Immature natural killer cell (primary cell): ENCODE data around the gene GPR132. TPM values are rescaled to one million over a fixed set of nuclear protein-coding genes. Genes with fewer than 3 reads are reported as not detected.
"Not testable (repeated sequence)": the region's sequence is repeated elsewhere in the genome, so short reads cannot be mapped to it uniquely, and the experiment has no call there.

ENCODE experiments used
- DNase-seq, 3 donors: peaks; one replicate each; pipeline ENCODE4 v3.0.0; 2022; ENCODE audit warnings: mixed read lengths in 1 of 3
- H3K27ac Mint-ChIP-seq, 6 donors: one replicate each; pipeline ENCODE4 v1.8.0; 2020; ENCODE audit warnings: mixed read lengths in 6 of 6, mild to moderate bottlenecking in 5 of 6, inconsistent platforms in 4 of 6, moderate library complexity in 3 of 6
- H3K27me3 Mint-ChIP-seq, 3 donors: one replicate each; pipeline ENCODE4 v1.8.0; 2020 to 2021; ENCODE audit warnings: low read depth in 3 of 3, mild to moderate bottlenecking in 3 of 3, mixed read lengths in 3 of 3, moderate library complexity in 3 of 3, inconsistent platforms in 1 of 3
- H3K36me3 Mint-ChIP-seq, 3 donors: one replicate each; pipeline ENCODE4 v1.8.0; 2020; ENCODE audit warnings: mixed read lengths in 3 of 3, inconsistent platforms in 2 of 3, mild to moderate bottlenecking in 2 of 3
- H3K4me1 Mint-ChIP-seq, 2 donors: one replicate each; pipeline ENCODE4 v1.8.0; 2020; ENCODE audit warnings: inconsistent platforms in 2 of 2, mild to moderate bottlenecking in 2 of 2, mixed read lengths in 2 of 2, moderate library complexity in 1 of 2
- H3K4me3 Mint-ChIP-seq, 5 donors: one replicate each; pipeline ENCODE4 v1.8.0; 2020; ENCODE audit warnings: mild to moderate bottlenecking in 5 of 5, mixed read lengths in 5 of 5, inconsistent platforms in 3 of 5, moderate library complexity in 3 of 5
- H3K9me3 Mint-ChIP-seq, 6 donors: one replicate each; pipeline ENCODE4 v1.8.0; 2020; ENCODE audit warnings: mild to moderate bottlenecking in 6 of 6, mixed read lengths in 6 of 6, inconsistent platforms in 4 of 6, moderate library complexity in 3 of 6
- polyA plus RNA-seq, 3 donors: library from polyadenylated mRNA; unstranded; fragments of 300-500 nt; fragmentation: Illumina TruSeq; gene quantifications; one replicate each; pipeline ENCODE4 v1.2.3, GENCODE V29; 2021

The GPR132 gene
- polyA plus RNA-seq, 3 donors from 2014 or later, result 5.8 to 25.6 (median 8.4) TPM

- Mint-ChIP-seq H3K27me3 (peaks cover 4 to 16% (median 11%) of the 10 kb centered on the region in 3 donors), H3K4me1 (peaks cover 35 to 47% of the 10 kb centered on the region in 2 donors), H3K4me3 (no peak overlapping the region), H3K9me3 (no peaks in the 10 kb centered on the region), H3K27ac (peak overlapping the region in 4 of 6 donors; percentile 84 to 99 (median 98)), H3K36me3 (no peaks in the 10 kb centered on the region)
- DNase-seq, result no peak
Measured at GRCh38 chr14:105067969-105068301, 2.7 kb upstream of the GPR132 start.

- Mint-ChIP-seq H3K9me3 (no peaks in the 10 kb centered on the region), H3K4me1 (peaks cover 40 to 53% of the 10 kb centered on the region in 2 donors), H3K27me3 (peaks cover 4 to 16% (median 11%) of the 10 kb centered on the region in 3 donors), H3K36me3 (no peaks in the 10 kb centered on the region), H3K4me3 (no peak overlapping the region), H3K27ac (peak overlapping the region; percentile 67 to 99 (median 98))
- peak in 1 of 3 donors; percentile 26 for DNase-seq
Measured at GRCh38 chr14:105067140-105067968, 2.1 kb upstream of the GPR132 start.

- Mint-ChIP-seq H3K27me3 (peaks cover 4 to 20% (median 11%) of the 10 kb centered on the region in 3 donors), H3K27ac (peak overlapping the region; percentile 98 to 100 (median 99)), H3K4me3 (peak overlapping the region in 3 of 5 donors; percentile 90 to 94 (median 92)), H3K36me3 (no peaks in the 10 kb centered on the region), H3K4me1 (peaks cover 49 to 62% of the 10 kb centered on the region in 2 donors), H3K9me3 (no peaks in the 10 kb centered on the region)
- DNase-seq, result no peak
Measured at GRCh38 chr14:105066240-105067071, 1.2 kb upstream of the GPR132 start.

- peak; percentile 53 to 62 (median 61) for DNase-seq
- Mint-ChIP-seq H3K9me3 (no peaks in the 10 kb centered on the region), H3K36me3 (no peaks in the 10 kb centered on the region), H3K27me3 (peaks cover 4 to 27% (median 15%) of the 10 kb centered on the region in 3 donors), H3K4me1 (peaks cover 58 to 74% of the 10 kb centered on the region in 2 donors), H3K4me3 (peak overlapping the region; percentile 90 to 94 (median 94)), H3K27ac (peak overlapping the region; percentile 98 to 100 (median 99))
Measured at GRCh38 chr14:105064721-105065143, 498 bp downstream of the GPR132 start.

GRCh38 chr14:105064001-105064400 lies 1.2 kb downstream of the GPR132 start:
- H3K36me3 Mint-ChIP-seq, result no peaks in the 10 kb centered on the region
- no peak for DNase-seq
- peaks cover 61 to 78% of the 10 kb centered on the region in 2 donors for H3K4me1 Mint-ChIP-seq
- no peaks in the 10 kb centered on the region for H3K9me3 Mint-ChIP-seq
- H3K4me3 Mint-ChIP-seq, result peak overlapping the region; percentile 90 to 94 (median 94)
- peaks cover 4 to 27% (median 15%) of the 10 kb centered on the region in 3 donors for H3K27me3 Mint-ChIP-seq
- H3K27ac Mint-ChIP-seq, result peak overlapping the region; percentile 98 to 100 (median 99)

DNA sequence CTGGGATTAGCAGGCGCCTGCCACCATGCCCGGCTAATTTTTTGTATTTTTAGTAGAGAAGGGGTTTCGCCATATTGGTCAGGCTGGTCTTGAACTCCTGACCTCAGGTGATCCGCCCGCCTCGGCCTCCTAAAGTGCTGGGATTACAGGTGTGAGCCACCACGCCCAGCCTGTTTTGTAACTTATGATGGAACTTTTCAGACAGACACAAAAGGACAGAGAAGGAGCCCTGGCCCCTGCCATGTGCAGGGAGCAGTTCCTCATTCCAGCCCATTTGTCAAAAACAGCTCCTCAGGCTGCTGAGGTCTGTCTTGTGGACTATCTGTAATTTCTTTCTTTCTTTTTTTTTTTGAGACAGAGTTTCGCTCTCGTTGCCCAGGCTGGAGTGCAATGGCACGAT lies 1.7 kb downstream of the GPR132 start:
- H3K27ac Mint-ChIP-seq, result peak overlapping the region; percentile 98 to 100 (median 99)

GRCh38 chr14:105063056-105063455 lies 2.2 kb downstream of the GPR132 start:
- Mint-ChIP-seq H3K4me1 (peaks cover 62 to 82% of the 10 kb centered on the region in 2 donors), H3K4me3 (peak overlapping the region; percentile 91 to 94 (median 94)), H3K9me3 (no peaks in the 10 kb centered on the region), H3K27ac (peak overlapping the region; percentile 98 to 100 (median 99)), H3K36me3 (no peaks in the 10 kb centered on the region), H3K27me3 (peaks cover 4 to 27% (median 15%) of the 10 kb centered on the region in 3 donors)
- DNase-seq, result no peak

More for the DNA sequence above, 1.7 kb downstream of the GPR132 start:
- H3K36me3 Mint-ChIP-seq, H3K9me3 Mint-ChIP-seq, DNase-seq: not testable (repeated sequence)
- Mint-ChIP-seq H3K4me1 (peaks cover 58 to 78% of the 10 kb centered on the region in 2 donors), H3K4me3 (peak overlapping the region; percentile 90 to 94 (median 94)), H3K27me3 (peaks cover 4 to 27% (median 15%) of the 10 kb centered on the region in 3 donors)

DNA sequence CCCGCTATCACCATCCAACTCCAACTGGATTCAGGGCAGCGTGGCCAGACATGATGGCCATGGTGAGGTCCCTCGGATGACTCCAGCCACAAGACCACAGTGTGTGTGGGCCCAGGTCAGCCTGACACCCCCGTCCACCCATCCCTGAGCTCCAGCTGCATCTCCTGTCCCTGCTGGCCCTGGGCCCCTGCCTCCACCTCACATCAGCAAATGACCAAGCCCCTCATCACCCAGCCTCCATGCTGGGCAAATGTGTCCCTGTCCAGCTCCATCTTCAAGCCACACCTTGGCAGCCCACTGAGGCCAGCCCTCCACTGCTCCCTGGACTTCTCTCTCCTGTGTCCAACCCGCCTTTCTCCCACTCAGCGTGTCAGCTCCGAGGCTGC lies 3.2 kb downstream of the GPR132 start:
- Mint-ChIP-seq H3K27me3 (peaks cover 4 to 27% (median 15%) of the 10 kb centered on the region in 3 donors), H3K36me3 (peaks cover 1 to 2% (median 2%) of the 10 kb centered on the region in 3 donors), H3K4me3 (peak overlapping the region; percentile 91 to 94 (median 94)), H3K9me3 (no peaks in the 10 kb centered on the region), H3K4me1 (peaks cover 66 to 76% of the 10 kb centered on the region in 2 donors), H3K27ac (peak overlapping the region; percentile 98 to 100 (median 99))
- DNase-seq, result no peak

DNA sequence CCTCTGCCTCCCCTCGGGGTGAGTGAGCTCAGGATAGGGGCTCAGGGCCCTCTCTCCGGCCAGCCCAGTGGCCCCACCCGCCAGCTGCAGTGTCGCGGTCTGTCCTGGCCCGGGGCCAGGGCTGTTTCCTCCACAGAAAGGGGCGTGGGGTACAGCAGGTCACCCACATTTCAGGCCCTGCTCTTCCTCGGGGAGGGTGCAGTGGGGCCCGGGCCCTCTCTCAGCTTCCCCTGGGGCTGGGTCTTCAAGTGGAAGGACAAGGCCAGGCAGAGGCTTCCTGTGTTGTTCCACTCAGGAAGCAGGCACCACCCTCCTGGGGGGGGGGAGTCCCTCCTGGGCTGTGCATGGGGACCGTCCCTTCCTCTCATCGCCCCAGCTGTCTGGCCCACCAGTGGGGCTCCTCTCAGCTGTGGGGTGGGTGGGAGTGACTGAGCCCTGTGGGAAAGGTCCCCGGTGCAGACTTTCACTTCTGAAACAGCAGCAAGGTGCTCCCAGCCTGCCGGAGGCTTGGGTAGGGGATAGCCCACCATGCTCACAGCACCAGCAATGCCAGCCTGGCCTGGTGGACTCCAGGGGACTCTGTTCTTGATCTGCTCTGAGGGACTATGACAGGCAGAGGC lies 3.7 kb downstream of the GPR132 start:
- H3K9me3 Mint-ChIP-seq, result no peaks in the 10 kb centered on the region
- peaks cover 4 to 27% (median 15%) of the 10 kb centered on the region in 3 donors for H3K27me3 Mint-ChIP-seq
- H3K36me3 Mint-ChIP-seq, result peaks cover 5 to 6% (median 5%) of the 10 kb centered on the region in 3 donors
- H3K4me1 Mint-ChIP-seq, result peaks cover 69 to 75% of the 10 kb centered on the region in 2 donors
- H3K4me3 Mint-ChIP-seq, result peak overlapping the region; percentile 91 to 94 (median 94)
- peak; percentile 64 to 68 (median 64) for DNase-seq
- peak overlapping the region; percentile 98 to 100 (median 99) for H3K27ac Mint-ChIP-seq

- peak overlapping the region; percentile 98 to 100 (median 99) for H3K27ac Mint-ChIP-seq
- H3K27me3 Mint-ChIP-seq, result peaks cover 4 to 27% (median 15%) of the 10 kb centered on the region in 3 donors
- peak overlapping the region; percentile 91 to 94 (median 94) for H3K4me3 Mint-ChIP-seq
- no peaks in the 10 kb centered on the region for H3K9me3 Mint-ChIP-seq
- peak; percentile 46 to 60 (median 54) for DNase-seq
- peaks cover 69% of the 10 kb centered on the region in 2 donors for H3K4me1 Mint-ChIP-seq
- H3K36me3 Mint-ChIP-seq, result peaks cover 5 to 8% (median 5%) of the 10 kb centered on the region in 3 donors
Measured at GRCh38 chr14:105060751-105061427, 4.3 kb downstream of the GPR132 start.

GRCh38 chr14:105059925-105060565 lies 5.2 kb downstream of the GPR132 start:
- H3K27me3 Mint-ChIP-seq, result peaks cover 0 to 23% (median 10%) of the 10 kb centered on the region in 3 donors
- peaks cover 5 to 16% (median 8%) of the 10 kb centered on the region in 3 donors for H3K36me3 Mint-ChIP-seq
- H3K4me3 Mint-ChIP-seq, result peak overlapping the region; percentile 91 to 94 (median 94)
- peak overlapping the region; percentile 94 to 99 (median 98) for H3K27ac Mint-ChIP-seq
- peaks cover 61 to 69% of the 10 kb centered on the region in 2 donors for H3K4me1 Mint-ChIP-seq
- DNase-seq, result no peak
- no peaks in the 10 kb centered on the region for H3K9me3 Mint-ChIP-seq
